Stimulated activated CD8-positive, alpha-beta memory T cell treated with anti-CD3 and anti-CD28 coated beads, Interleukin-15, amount 100 ng/mL, for 1 hour (primary cell): ENCODE results near the gene HSPA1L.

Experiments used
- DNase-seq: peaks from one replicate; pipeline ENCODE4 v3.0.0-alpha.2; 2020; ENCODE audit warnings: low read depth

Gene HSPA1L

GRCh38 chr6:31763619-31763940, 51.5 kb downstream of the HSPA1L start:
- no peak for DNase-seq

- DNase-seq: no peak
Measured at GRCh38 chr6:31762878-31763618, 52.0 kb downstream of the HSPA1L start.

DNA sequence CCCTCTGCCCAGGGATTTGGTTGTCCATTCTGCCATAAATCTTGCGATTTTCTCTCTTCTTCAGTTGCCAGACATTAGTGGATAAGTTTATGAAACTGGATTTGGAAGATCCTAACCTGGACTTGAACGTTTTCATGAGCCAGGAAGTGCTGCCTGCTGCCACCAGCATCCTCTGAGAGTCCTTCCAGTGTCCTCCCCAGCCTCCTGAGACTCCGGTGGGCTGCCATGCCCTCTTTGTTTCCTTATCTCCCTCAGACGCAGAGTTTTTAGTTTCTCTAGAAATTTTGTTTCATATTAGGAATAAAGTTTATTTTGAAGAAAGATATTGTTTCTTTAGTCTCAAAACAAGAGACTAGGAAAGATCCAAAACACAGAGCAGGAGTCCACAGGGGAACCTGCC, 52.7 kb downstream of the HSPA1L start, which contains the start of gene SAPCD1:
SAPCD1 (plus strand) TSS at position 301 of the 400 bp plus-strand sequence. CDS start 399 bp downstream, outside the sequence.
- DNase-seq: no peak

DNA sequence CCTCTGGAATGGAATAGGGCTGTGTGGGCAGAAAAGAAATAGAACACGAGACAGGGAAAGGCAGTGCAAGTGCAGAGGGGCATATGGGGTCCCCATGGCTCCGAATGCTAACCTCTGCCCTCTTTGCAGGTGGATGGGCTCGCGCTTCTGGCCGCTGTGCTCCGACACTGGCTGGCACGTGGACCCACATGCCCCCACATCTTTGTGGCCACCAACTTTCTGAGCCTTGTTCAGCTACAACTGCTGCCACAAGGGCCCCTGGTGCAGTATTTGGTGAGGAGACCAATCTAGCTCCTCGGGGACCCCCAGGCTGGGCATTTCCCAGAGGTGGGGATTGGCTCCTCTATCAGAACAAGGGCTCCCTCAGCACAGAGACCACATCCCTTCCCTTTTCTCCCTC, 53.7 kb downstream of the HSPA1L start:
- DNase-seq: no peak

- DNase-seq: no peak
Measured at GRCh38 chr6:31760790-31761189, 54.3 kb downstream of the HSPA1L start.
